Mucosa of descending colon (tissue), 3 donors: ENCODE results near the gene JMJD1C. TPM values are rescaled to one million over a fixed set of nuclear protein-coding genes. Genes with fewer than 3 reads are reported as not detected.
A peak's percentile ranks its signal among the peaks of the same experiment; 100 is the strongest.

ENCODE experiments used
- ATAC-seq: fragments of 200-7000 bp; cut with Tn5 transposase; one replicate; pipeline ENCODE4 v1.9.1; 2020; ENCODE audit warnings: mild to moderate bottlenecking, moderate library complexity
- DNase-seq, 3 donors: peaks; one replicate each; pipeline ENCODE4 v3.0.0-alpha.2; 2020
- H3K36me3 ChIP-seq: fragments of 200-600 bp; one replicate; pipeline ENCODE4 v1.8.0; 2021; ENCODE audit warnings: low read depth, mild to moderate bottlenecking
- H3K4me1 ChIP-seq: fragments of 200-600 bp; one replicate; pipeline ENCODE4 v1.8.0; 2021; ENCODE audit warnings: low read depth, mild to moderate bottlenecking
- H3K4me3 ChIP-seq: fragments of 200-600 bp; one replicate; pipeline ENCODE4 v1.8.0; 2021; ENCODE audit warnings: mild to moderate bottlenecking
- H3K9me3 ChIP-seq: fragments of 200-600 bp; one replicate; pipeline ENCODE4 v1.8.0; 2021; ENCODE audit warnings: mild to moderate bottlenecking
- CTCF ChIP-seq: fragments of 200-600 bp; IDR thresholded peaks from one replicate; pipeline ENCODE4 v1.8.0; 2022; ENCODE audit warnings: antibody characterized with exemption, mild to moderate bottlenecking
- intact Hi-C, 2 donors: fragments of 100-400 bp; cut with DNase I in 1 of 2; cut with micrococcal nuclease in 1 of 2; formaldehyde crosslinking; loops; one replicate each; pipeline versions ENCODE4 v1.11.0 to v1.11.1; 2022; cut with DNase I, micrococcal nuclease
- total RNA-seq, 3 donors: library from RNA; stranded (reverse); fragmentation: NEBNext Ultra II Directional in 2 of 3; extraction: Animal tissue kit (Norgen Biotek cat#: 25700) in 2 of 3; gene quantifications; one replicate each; pipeline versions ENCODE4 v1.2.1 to v1.2.4, GENCODE V29; 2021 to 2023
- donor health status: DM: no; HTN: no; CAD: no; lungs with moderate emphysema.
- donor health status: DM: no; HTN: no; CAD: no.
- donor health status: DM: no; HTN: yes; CAD: no.

The JMJD1C gene
- total RNA-seq, 3 donors from 2014 or later = 54.1 to 83.8 (median 82.1) TPM

- peaks cover 33% of the 10 kb centered on the region for H3K4me1 ChIP-seq
- no peak for DNase-seq
- ATAC-seq = peak; percentile 62
- no peaks in the 10 kb centered on the region for H3K9me3 ChIP-seq
- intact Hi-C loops = no loop called here
- no peak overlapping the region for H3K4me3 ChIP-seq
- TF ChIP-seq CTCF = no peak
- no peaks in the 10 kb centered on the region for H3K36me3 ChIP-seq
Observed at GRCh38 chr10:63260103-63260859, 205.5 kb downstream of the JMJD1C start.

- H3K4me3 ChIP-seq = no peak overlapping the region
- H3K9me3 ChIP-seq = no peaks in the 10 kb centered on the region
- peaks cover 29% of the 10 kb centered on the region for H3K4me1 ChIP-seq
- no peaks in the 10 kb centered on the region for H3K36me3 ChIP-seq
- ATAC-seq (no peak), DNase-seq (no peak)
- intact Hi-C loops = no loop called here
- no peak for TF ChIP-seq CTCF
Observed at GRCh38 chr10:63258920-63259678, 206.7 kb downstream of the JMJD1C start.

- Histone ChIP-seq H3K9me3 (no peaks in the 10 kb centered on the region), H3K4me3 (no peak overlapping the region), H3K36me3 (no peaks in the 10 kb centered on the region), H3K4me1 (peaks cover 27% of the 10 kb centered on the region)
- ATAC-seq (no peak), DNase-seq (no peak)
- TF ChIP-seq CTCF = no peak
- intact Hi-C loops = no loop called here
Observed at GRCh38 chr10:63257778-63258177, 208.0 kb downstream of the JMJD1C start.

- DNase-seq = no peak
- peak; percentile 31 for ATAC-seq
- H3K4me3 ChIP-seq = no peak overlapping the region
- no peak for TF ChIP-seq CTCF
- intact Hi-C loops = no loop called here
- H3K9me3 ChIP-seq = no peaks in the 10 kb centered on the region
- peaks cover 27% of the 10 kb centered on the region for H3K4me1 ChIP-seq
- H3K36me3 ChIP-seq = no peaks in the 10 kb centered on the region
Observed at GRCh38 chr10:63256009-63256773, 209.6 kb downstream of the JMJD1C start.

GRCh38 chr10:63255316-63255715 lies 210.5 kb downstream of the JMJD1C start:
- H3K9me3 ChIP-seq = no peaks in the 10 kb centered on the region
- H3K36me3 ChIP-seq = no peaks in the 10 kb centered on the region
- H3K4me1 ChIP-seq = peaks cover 21% of the 10 kb centered on the region
- DNase-seq (no peak), ATAC-seq (no peak)
- TF ChIP-seq CTCF = no peak
- intact Hi-C loops = no loop called here
- no peak overlapping the region for H3K4me3 ChIP-seq
